Muscle of back (tissue), 13 donors: ENCODE data around the gene TTC9B. TPM values are rescaled to one million over a fixed set of nuclear protein-coding genes. Genes with fewer than 3 reads are reported as not detected.

Experiments
- DNase-seq, 3 donors: peaks; one replicate each; pipeline versions ENCODE4 v3.0.0 to v3.0.0-alpha.2; 2013
- long read RNA-seq, 9 donors: transcript quantifications; one replicate each; lab custom pipeline, GENCODE V29; 2026
- polyA plus RNA-seq, 10 donors: library from polyadenylated mRNA; unstranded; fragments of 120-200 nt; gene quantifications; one replicate each; pipeline ENCODE4 v1.2.1, GENCODE V29; 2013; ENCODE audit not compliant: insufficient read length in 10 of 10

The TTC9B gene
- polyA plus RNA-seq, result under 1 TPM in 5 of 10 donors, not detected in 5; 0.05 to 0.27 (median 0.14) TPM
- long read RNA-seq, donor 1, result 0 reads
- long read RNA-seq, donor 2, result 0 reads
- long read RNA-seq, donor 3, result 0 reads
- long read RNA-seq, donor 4, result 0 reads
- long read RNA-seq, donor 5, result 0 reads
- long read RNA-seq, donor 6, partial matches to known transcripts, result 0 of 2 reads
- long read RNA-seq, donor 6, other reads (novel, unspliced or antisense), result 0 of 2 reads
- long read RNA-seq, donor 7, result 0 reads
- long read RNA-seq, donor 8, result 0 reads
- long read RNA-seq, donor 9, result 0 reads

- DNase-seq, result peak in 1 of 3 donors; percentile 69
Measured at GRCh38 chr19:40217934-40218890, at the start of gene TTC9B. TTC9B (minus strand) TSS chr19:40218384; CDS start chr19:40218381, 3 bp downstream.

DNA sequence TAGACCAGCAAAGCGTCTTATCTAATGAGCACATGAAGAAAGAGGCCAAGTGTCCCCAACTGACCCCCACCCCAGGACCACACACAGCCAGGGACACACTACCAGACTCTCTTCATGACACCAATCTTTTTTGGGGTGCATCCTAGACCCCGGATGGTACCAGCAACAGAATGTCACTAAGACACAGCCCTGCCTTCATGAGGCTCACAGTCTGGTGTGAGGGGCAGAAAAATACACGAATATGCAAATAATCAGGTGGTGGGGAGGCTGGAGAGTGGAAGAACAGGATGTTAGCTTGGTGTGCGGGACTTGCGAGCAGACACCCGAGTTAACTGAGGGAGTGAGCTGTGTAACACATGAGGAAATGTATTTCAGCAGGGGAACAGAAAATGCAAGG, 49.4 kb upstream of the TTC9B start:
- DNase-seq, result no peak

GRCh38 chr19:40266912-40267600, 48.9 kb upstream of the TTC9B start:
- no peak for DNase-seq

DNA sequence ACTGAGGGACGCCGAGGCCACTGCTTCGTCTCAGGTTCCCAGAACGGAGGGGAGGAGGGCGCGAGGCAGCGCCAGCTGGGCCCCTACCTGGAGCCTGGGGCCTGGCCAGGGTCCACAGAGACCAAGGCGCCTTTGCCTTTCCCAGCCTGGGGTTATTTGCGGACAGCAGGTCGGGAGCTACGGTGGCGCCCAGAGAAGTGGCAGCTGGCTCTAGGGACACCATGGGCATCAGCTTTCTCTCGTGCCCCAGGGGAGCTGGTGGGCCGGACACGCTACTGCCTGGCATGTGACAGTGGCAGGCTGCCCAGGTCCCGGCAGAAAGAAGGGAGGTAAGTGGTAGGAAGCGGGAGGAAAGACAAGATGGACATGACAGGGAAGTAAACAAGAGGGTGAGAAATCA, 47.9 kb upstream of the TTC9B start:
- DNase-seq, result peak in 2 of 3 donors; percentile 34 to 54

GRCh38 chr19:40265763-40266099, 47.5 kb upstream of the TTC9B start:
- no peak for DNase-seq

DNA sequence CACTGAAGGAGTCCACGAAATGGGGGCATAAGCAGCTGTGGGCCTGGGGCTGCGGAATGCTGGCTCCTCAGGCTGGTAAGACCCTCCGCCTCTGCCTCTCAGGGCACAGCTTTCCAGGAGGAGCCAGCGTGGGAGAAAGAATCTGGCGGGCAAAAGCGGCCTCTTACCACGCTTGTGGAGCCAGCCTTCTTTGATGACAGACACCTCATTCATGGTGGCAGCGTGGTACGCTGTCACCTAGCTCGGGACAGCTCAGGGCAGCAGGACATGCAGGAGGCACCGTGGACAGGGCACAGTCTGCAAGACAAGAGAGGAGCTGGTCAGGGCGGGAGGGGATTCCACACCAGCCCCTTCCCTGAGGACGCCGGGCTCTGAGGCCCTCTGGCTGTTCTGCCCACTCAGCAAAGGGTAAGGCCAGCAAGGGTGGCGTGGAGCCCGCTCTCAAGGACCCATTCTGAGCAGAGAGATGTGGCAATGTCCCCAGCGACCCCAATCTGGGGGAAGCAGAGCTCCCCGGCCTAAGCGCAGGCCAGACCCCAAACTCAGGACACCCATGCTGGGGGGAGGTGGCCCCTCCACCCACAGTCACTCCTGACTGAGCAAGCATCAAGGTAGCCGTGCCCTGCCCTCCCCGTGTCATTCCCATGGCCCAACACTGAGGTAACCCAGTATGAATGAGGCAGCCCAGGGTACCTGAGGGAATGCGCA, 47.0 kb upstream of the TTC9B start:
- no peak for DNase-seq

DNA sequence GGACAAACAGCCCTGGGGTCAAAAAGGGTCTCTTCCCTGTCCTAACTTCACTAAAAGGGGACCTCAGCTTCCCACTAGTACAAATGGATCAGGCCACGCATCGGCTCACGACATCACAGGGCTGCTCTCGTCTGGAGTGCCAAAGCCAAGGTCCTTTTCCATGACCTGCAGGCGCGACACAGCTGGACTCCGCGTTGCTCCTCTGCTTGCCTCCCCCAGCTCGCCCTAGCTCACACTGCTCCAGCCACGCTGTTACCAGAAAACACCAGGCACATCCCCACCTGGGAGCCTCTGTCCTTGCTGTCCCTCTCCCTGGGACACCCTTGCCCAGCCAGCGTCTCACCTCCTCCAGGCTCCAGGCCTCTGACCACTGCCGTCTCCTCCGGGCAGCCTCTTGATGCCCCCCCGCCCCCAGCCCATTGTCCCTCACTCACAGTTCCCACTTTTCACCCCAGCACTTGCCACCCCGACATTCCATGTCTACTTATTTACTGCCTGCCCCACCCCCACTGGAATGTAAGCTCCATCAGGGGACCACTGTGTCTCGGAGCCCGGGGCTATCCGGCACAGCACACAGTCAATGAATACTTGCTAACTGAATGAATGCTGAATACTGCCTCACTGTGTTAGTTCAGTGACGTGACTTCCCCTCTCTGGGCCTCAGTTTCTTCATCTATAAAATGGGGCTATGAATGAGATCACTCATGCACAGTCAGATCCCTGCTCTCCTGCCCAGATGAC, 46.3 kb upstream of the TTC9B start:
- no peak for DNase-seq

GRCh38 chr19:40263440-40264313, 45.5 kb upstream of the TTC9B start:
- no peak for DNase-seq

DNA sequence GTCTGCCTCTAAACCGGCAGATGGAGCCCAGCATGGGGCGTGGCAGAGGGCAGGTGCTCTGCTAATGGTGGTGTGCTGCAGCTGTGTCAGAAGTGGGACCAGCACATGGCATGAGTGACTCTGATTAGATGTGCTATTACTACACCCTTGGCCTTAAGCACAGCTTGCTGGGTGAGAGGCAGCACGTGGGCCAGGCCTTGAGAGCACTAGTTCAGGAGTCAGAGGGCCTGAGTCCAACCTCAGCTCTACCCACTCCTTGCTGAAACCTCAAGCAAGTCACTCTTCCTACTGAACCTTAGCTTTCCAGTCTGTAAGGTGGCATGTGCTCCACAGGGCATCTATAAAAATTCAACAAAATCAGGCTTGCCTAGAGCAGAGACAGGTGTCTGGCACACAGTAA, 44.2 kb upstream of the TTC9B start:
- no peak for DNase-seq

GRCh38 chr19:40261631-40262030, 43.4 kb upstream of the TTC9B start:
- DNase-seq, result no peak

- DNase-seq, result no peak
Measured at GRCh38 chr19:40257096-40257517, 38.9 kb upstream of the TTC9B start.

GRCh38 chr19:40256512-40256911, 38.3 kb upstream of the TTC9B start:
- DNase-seq, result no peak

DNA sequence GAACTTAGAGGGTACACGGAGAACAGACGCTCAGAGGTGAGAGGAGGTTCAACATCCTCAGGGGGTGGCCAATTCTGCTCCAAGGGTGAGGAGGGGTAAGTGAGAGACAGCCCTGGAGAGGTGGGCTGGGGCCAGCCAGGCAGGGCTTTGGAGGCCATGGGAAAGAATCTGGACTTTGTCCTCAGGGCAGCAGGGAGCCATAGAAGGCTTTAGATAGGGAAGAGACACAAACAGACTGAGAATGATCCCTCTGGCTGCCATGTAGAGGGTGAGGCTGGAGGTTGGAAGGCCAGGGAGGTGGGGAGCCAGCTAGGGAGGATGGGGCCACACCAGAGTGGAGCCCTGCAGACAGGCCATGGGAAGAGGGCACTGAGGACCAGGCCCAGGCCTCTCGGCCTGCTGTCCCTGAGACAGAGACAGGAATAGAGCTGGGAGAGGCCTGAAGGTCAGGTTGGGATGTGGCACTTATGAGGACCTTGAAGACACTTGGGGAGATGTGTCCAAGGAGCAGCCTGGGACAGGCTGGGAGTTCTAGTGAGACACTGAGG, 37.5 kb upstream of the TTC9B start:
- DNase-seq, result no peak

- no peak for DNase-seq
Measured at GRCh38 chr19:40254714-40255418, 36.7 kb upstream of the TTC9B start.

DNA sequence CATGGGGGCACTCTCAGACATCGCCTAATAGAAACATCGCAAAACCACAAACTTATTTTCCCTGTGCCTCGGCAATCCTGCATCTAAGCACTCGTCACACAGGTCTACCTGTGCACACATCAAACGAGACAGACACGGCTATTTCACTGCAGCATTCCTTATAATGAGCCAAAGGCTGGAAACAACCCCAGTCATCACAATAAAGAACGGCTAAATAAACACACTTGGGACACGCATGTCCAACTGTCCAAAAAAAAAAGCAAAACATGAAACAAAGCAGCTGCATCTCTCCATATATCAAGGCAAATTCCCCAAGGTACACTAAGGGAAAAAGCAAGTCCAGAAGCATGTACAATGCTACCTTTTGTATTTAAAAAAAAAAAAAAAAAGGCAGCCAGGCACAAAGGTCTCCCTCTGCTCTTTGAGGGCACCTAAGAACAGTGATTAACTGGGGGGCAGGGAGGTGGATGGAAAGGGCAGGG, 35.5 kb upstream of the TTC9B start:
- no peak for DNase-seq

GRCh38 chr19:40252395-40252794, 34.2 kb upstream of the TTC9B start:
- DNase-seq, result no peak

- DNase-seq, result no peak
Measured at GRCh38 chr19:40251991-40252390, 33.8 kb upstream of the TTC9B start.

DNA sequence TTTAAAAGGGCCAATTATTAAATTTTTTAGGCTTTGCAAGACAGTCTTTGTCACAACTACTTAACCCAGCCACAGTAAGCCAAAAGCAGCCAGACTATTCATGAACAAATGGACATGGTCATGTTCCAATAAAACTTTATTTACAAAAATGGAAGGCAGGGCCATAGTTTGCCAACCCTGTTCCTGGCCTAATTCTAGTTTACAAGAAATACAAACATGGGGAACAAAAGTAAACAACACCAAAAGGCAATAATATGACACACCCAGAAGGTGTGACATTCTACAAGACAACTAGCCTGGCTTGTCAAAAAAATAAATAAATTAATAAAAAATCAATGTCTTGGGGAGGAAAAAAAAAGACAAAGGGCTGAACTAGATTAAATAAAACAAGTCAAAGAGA, 33.1 kb upstream of the TTC9B start:
- DNase-seq, result no peak

GRCh38 chr19:40249781-40250180, 31.6 kb upstream of the TTC9B start:
- DNase-seq, result no peak
